ENCODE results near the gene CIB1.
"Not testable (repeated sequence)": the region's sequence is repeated elsewhere in the genome, so short reads cannot be mapped to it uniquely, and the experiment has no call there.

CIB1 gene

DNA sequence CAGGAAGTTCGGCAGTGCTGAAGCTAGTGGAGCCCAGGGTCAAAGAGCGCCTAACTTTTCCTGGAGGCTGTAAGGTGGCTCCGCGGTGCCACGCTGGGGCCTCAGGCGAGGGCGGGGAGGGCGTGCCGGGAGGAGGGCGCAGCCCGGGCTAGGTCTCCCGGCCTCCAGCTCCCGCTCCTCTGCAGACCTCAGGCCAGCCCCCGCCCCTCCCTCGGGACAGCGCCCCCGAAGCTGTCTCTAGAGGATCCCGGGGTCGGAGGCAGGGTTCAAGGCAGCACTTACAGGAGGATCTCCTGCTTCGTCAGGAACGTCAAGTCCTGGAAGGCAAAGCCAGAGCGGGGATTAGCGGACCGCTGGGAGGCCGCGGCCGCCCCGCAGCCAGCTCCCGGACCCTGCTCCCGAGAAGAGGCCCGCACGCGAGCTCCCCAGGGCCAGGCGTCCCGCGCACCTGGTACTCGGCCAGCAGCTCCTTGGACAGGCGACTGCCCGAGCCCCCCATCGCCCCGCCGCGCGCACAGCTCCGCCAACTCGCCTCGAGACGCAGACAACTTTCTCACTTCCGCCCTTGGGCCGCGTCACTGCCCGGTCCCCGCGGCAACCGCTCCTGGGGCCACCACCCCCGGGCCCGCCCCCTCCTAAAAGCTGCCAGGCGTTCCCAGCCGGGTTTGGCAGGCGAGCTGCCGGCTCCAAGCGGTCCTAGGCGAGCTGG, at the start of gene CIB1:
TSS of gene CIB1 (minus strand) at position 555 of the 709 bp plus-strand sequence. CDS start at position 499, 56 bp downstream.
- DNase-seq: peak; percentile 98

DNA sequence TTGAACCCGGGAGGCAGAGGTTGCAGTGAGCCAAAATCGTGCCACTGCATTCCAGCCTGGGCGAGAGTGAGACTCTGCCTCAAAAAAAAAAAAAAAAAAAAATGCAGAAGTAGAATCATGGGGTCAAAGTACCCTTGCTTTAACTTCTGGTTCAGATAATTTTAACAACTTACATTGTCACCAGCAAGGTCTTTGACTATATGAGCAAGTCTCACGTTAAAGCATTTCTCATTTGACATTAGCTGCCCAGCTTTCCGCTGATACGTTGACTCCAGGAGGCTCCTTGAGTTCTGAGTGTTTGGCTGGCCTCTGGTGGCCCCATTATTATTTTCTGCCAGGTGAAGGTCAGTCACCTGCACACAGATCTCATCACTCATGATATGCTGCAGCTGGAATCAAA, 47.9 kb upstream of the CIB1 start:
- DNase-seq: not testable (repeated sequence)

DNA sequence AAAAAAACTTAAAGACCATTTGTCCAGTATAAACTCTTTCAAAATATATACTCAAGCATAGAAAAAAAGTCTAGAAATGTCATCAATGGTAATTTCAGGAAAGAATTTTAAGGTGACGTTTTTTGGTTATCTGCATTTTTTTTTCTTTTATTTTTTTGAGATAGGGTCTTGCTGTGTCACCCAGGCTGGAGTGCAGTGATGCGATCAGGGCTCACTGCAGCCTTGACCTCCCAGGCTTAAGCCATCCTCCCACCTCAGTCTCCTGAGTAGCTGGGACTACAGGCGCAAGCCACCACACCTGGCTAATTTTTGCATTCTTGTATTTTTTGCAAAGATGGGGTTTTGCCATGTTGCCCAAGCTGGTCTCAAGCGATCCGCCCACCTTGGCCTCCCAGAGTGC, 47.0 kb upstream of the CIB1 start:
- not testable (repeated sequence) for DNase-seq

DNA sequence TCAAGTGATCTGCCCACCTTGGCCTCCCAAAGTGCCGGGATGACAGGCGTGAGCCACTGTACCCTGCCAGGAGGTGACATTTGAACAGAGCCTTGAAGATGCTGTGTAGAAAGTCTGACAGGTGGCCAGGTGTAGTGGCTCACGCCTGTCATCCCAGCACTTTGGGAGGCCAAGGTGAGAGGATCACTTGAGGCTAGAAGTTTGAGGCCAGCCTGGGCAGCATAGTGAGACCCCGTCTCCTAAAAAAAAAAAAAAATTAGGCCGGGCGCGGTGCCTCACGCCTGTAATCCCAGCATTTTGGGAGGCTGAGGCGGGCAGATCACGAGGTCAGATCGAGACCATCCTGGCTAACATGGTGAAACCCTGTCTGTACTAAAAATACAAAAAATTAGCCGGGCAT, 44.7 kb upstream of the CIB1 start:
- not testable (repeated sequence) for DNase-seq

DNA sequence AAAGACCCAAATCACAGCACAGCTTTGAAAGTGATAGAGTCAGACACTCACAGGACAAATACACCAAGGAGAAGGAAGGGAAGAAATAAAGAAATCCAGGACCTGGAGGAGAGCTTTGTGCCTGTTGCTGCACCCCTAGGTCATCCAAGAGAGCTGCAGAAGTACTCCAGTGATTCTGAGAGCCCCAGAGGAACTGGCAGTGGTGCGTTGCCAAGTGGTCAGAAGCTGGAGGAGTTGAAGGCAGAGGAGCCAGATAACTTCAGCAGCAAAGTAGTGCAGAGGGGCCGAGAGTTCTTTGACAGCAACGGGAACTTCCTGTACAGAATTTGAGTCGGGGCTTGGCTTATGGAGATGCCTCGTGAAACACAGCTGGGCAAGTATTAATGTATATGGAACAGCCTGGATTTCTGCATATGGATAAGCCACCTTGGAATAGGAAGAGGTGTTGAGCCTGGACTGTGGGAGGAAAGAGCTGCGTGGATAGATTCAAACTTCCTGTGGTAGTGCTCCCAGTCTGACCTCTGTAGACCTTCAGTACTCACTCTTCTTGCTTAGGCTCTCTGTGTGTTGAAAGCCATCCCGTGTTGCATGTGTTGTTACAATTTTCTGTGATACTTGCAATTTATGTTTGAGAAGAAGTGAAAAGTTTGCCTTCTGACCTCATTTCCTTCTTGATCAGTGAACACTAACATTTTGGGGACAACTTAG, 37.9 kb upstream of the CIB1 start:
- DNase-seq: no peak

DNA sequence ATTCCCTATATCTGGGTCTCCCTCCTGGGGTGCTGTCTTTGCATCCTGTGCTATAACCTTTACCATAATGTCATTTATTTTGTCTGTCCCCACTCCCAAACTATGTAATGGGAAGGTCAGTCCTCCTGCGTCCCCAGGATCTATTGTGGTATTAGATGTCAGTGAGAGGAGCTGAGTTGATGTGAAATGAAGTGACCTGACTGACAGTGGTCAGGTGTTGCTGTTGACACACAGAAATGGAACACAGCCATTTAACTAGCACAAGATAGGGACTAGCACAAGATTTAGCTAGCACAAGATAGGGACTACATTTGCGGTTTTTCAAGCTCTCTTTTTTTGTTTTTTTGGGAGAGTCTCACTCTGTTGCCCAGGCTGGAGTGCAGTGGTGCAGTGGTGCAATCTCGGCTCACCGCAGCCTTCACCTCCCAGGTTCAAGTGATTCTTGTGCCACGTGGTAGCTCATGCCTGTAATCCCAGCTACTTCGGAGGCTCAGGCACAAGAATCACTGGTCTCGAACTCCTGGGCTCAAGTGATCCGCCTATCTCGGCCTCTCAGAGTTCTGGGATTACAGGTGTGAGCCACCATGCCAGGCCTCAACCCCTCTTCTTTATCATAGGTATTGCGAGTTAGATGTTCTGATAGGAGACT, 36.9 kb upstream of the CIB1 start:
- DNase-seq: no peak

DNA sequence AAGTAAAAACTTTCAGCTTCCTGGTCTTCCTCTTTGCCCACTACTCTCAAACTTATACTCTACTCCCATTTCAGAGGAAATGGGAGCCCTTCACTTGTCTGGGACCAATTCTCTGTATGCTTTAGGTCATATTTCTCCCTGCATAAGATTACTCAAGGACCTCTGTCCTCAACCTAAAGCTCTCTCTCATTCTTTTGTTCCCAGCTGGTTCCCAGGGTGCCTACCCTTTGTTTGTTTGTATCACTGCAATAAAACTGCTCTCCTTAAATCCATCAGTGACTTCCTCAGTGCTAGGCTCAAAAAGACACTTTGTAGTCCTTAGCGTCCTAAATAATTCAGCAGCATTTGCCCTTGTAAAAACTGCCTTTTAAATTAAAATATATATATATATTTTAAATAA, 34.7 kb upstream of the CIB1 start:
- no peak for DNase-seq

DNA sequence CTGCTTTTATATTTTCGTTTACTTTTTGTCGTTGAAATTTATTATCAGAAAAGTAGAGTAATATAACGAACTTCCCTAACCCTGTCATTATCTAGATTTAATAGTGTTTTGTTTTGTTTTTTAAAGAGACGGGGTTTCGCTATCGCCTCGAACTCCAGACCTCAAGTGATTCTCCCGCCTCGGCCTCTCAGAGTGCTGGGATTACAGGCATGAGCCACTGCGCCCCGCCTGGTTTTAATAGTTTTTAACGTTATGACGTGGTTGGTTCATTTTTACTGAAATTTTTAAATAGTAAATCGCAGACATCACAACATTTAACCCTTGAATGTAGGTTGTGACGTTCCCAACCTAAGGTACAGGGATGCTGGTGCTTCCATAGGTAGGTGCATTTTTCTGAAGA, 32.7 kb upstream of the CIB1 start:
- DNase-seq: peak; percentile 20

DNA sequence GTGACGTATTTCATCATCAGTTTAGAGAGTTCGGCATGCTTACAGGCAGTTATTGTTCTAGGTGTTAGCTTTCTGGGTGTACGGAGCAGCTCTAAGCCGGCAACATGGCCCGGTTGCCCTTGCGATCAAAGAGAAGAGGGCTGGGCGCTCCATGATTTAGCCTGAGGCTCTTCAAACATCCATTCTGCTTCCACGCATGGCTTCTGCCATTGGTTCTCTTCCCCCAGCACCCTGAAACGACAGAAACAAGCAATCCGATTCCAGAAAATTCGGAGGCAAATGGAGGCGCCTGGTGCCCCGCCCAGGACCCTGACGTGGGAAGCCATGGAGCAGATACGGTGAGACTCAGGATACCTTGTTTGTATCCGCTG, 32.3 kb upstream of the CIB1 start:
- peak; percentile 40 for DNase-seq

DNA sequence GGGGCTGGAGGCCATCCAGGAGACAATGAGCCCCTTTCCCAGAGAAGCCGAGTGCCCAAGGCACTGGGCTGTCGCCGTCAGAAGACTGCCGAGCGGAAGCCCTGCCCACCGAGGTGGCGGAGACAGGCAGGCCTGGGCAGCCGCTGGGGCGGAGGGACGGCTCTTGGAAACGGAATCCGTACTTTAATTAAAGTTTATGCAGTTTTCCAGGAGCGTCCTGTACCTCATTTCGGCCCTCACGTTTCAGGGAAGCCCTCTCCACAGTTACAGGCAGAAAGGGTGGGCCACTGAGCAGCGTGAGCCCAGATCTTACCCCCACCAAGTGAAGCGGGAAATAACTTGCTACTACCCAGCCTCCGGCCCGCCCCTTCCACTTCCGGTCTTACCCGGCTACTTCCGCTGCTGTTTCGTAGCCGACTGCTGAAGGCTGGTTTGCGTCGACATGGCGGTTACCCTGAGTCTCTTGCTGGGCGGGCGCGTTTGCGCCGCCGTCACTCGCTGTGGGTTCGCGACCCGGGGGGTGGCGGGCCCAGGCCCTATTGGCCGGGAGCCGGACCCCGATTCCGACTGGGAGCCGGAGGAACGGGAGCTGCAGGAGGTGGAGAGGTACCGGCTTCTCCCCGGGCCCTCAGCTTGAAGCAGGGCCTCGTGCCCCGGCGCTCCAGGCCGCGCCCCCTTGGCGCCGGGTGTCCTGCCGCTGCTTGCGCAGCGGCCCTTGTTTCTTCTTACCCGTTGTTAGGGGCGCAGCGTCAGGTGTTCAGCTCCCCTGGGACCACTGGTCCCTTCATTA, 31.7 kb upstream of the CIB1 start, which contains the start of gene NGRN:
TSS of gene NGRN (plus strand) at position 402 of the 790 bp plus-strand sequence. CDS start at position 443, 41 bp downstream.
- DNase-seq: peak; percentile 91

DNA sequence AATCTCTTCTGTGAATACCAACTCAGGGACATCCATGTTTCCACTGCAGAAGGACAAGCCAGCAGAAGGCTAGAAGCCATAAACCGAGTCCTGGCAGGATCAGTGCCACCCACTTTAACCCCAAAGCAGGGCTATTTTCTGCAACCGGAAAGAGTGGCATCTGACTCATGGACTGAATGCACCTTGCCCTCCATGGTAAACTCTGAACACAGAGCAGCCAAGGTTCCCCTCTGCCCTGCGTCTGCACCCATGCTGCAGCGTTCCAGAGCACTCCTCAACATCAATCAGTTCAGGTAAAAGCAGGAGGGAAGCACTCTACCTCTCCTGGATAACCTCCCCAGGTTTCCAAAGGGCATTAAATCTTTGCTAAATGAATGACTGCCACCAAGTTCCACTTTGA, 30.9 kb upstream of the CIB1 start:
- DNase-seq: peak; percentile 46

DNA sequence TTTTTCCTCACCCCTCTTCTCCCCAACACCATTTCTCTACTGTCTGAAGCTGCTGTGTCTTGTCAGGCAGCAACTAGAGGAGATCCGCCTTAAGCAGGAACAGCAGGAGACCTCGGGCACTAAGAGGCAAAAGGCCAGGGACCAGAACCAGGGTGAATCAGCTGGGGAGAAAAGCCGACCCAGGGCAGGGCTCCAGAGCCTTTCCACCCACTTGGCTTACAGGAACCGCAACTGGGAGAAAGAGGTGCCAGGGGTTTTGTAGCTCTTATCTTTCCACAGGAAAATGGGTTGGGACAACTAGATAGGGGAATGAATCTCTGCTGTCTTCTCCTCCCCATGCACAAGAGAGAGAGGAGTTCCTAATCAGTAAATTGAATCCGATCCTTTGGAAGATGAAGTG, 28.7 kb upstream of the CIB1 start:
- no peak for DNase-seq

DNA sequence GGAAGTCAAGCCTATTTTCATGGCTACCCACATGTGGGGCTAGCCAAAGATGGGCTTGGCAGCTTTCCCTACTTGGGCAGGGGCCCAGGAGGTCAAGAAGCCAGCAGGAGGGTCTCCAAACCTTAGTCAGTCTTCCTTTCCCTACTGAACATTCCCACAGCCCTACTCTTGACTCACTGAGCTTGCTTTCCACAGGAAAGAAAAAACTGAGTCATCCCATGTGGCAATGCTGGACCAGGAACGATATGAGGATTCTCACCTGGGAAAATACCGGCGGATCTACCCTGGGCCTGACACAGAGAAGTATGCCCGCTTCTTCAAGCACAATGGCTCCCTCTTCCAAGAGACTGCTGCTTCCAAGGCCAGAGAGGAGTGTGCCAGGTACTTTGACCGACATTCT, 28.1 kb upstream of the CIB1 start:
- no peak for DNase-seq

DNA sequence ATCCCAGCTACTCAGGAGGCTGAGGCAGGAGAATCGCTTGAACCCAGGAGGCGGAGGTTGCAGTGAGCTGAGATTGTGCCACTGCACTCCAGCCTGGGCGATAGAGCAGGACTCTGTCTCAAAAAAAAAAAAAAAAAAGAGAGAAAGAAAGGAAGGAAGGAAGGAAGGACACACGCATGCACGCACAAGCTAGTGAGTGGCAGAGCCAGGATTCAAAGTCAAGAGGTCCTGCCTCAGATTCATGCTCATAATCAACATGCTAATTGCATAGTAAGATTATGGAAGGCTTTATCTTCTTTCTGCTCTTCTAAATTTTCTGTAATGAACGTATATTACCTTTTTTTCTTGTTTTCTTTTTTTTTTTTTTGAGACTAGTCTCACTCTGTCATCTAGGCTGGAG, 27.0 kb upstream of the CIB1 start:
- not testable (repeated sequence) for DNase-seq

DNA sequence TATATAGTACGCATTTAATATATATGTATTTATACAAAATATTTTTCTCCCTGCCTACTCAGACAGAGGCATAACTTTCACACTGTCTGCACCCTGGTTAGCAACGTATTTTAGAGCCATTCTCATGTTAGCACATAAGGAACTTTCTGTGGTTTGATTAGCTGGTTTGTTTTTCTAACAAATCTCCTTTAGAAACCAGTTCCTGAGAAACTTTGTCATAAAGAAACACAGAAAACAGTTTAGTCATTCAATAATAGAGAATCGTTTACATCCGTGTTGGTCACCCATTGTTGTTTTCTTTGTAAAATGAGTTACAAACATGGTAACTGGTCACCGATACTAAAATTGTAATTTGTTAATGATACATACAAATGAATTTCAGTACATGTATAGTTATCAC, 25.8 kb upstream of the CIB1 start:
- DNase-seq: no peak

DNA sequence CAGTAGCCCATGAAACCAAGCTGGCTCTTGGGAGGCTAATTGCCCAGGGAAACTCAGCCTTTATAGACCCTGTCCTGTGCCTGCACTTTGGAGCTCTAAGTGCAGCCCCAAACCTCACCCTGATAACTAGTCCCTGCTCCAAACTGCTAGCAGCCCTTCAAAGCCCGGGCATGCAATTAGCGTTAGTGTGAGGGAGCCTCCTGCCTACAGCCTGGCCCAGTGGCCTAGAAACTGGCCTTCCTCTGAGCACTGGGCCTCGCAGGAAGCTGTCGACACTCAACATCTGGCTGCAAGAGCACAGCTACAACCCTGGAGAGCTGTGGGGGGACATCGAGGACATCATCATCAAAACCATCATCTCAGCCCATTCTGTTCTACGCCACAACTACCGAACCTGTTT, 24.0 kb upstream of the CIB1 start:
- no peak for DNase-seq

DNA sequence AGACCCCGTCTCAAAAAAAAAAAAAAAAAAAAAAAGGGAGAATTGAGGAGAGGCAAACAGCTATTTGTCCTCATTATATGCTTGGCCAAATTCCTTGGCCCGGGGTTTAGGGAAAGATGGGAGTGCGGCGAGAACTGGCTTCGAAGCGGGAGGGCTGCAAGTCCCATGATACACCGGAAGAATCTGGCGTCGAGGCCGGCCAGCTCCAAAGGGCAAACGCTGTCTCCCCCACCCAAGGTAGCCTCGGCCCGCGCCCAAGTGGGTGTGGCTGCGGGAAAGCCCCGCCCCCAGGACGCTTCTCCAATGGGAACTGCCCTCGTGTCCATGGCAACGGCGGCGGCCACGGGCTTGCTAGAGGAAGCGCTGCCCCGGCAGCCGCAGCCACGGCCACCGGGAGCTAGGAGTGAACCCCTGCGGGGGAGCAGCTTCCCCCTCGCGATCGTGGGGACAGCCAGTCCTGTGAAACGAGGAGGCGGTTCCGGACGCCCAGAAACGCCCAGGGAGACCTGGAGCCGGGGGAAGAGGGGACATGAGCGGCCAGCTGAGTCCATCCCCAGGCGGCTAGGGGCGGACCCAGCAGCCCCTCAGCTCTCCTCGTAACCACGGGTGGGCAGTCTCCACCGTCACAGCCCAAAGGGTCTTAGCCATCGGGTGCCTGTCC, 15.6 kb upstream of the CIB1 start, which contains the start of gene TTLL13:
TSS of gene TTLL13 (plus strand) at position 354 of the 661 bp plus-strand sequence. CDS start 1,075 bp downstream, outside the sequence.
- peak; percentile 87 for DNase-seq

DNA sequence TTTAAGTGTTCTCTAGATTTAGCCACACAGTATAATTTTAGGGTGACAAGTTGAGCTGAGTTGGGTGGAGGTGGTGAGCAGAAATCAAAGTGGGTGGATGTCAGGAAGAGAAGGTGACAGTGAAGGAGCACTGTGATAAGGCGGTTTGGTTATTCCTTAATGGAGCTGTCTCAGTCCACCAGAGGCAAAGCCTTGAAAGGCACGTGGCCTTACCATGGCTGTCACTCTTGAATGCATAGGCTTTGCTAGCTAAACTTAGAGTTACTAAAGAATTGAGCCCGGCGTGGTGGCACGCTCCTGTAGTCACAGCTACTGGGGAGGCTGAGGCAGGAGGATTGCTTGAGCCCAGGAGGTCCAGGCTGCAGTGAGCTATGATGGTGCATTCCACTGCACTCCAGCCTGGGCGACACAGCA, 15.1 kb upstream of the CIB1 start:
- DNase-seq: no peak

DNA sequence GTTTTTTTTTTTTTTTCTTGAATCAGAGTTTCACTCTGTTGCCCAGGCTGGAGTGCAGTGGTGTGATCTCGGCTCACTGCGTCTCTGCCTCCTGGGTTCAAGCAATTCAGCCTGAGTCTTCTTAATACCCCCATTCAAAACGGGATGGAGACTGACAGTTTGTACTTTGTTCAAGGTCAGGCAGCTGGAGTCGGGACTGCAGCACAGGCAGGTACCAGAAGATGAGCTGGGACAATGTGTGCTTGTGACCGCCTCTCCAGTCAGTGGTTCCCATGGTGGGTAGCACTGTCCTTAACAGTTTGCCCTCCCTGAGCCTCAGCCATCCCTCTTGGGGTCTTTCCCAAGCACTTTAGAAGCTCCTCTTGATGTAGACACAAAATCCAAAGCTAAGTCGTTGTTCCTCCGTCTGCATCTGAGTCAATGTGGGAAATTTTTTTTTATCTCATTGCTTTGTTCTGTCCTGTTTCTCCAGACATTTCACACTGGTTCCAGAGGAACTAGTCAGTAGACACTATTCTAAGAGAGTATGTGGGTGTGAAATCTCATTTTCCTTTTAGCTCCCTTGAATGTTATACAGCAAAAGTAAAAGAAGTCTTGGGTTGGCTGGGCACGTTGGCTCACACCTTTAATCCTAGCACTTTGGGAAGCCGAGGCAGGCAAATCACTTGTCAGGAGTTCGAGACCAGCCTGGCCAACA, 10.3 kb upstream of the CIB1 start:
- DNase-seq: no peak

DNA sequence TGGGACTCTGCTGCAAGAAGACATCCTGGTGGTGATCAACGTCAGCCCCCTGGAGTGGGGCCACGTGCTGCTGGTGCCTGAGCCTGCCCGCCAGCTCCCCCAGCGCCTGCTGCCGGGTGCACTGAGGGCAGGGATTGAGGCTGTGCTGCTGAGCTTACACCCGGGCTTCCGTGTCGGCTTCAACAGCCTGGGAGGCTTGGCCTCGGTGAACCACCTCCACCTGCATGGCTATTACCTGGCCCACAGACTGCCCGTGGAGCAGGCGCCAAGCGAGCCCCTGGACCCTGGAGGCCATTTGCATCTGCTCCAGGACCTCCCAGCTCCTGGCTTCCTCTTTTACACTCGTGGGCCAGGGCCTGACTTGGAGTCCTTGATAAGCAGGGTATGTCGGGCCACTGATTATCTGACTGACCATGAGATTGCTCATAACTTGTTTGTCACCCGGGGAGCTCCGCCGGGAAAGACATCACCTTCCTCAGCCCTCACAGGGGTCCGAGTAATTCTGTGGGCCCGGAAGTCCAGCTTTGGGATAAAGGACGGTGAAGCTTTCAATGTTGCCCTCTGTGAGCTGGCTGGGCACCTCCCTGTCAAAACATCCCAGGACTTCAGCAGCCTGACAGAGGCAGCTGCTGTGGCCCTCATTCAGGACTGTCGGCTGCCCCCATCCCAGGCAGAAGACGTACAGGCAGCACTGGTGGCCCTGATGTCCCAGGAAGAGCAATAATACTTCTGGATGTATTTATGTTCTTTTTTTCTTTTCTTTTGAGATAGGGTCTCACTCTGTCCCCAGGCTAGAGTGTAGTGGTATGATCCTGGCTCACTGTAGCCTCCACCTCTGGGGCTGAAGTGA, 7.8 kb upstream of the CIB1 start:
- DNase-seq: no peak

DNA sequence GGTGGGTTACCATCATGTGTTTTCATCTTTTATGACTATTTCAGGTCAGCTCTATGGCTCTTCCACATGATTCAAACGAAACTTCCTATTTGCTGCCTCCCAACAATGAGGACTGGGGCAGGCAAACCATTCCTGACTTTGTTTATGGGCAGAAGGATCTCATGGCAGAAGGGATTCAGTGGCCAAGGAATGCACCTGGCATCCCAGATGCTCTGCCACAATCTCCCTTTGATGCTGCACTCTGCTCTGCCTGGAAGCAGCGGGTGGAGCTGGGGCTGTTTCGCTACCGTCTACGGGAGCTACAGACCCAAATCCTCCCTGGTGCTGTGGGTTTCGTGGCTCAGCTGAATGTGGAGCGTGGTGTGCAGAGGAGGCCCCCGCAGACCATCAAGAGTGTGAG, 7.1 kb upstream of the CIB1 start:
- DNase-seq: no peak

Measured in stimulated activated CD4-positive, alpha-beta T cell treated with anti-CD3 and anti-CD28 coated beads, Interleukin-1b, Interleukin-23, amount 100 ng/mL, for 48 hours (primary cell).